Omental fat pad (tissue), 4 donors: ENCODE measurements around the gene SLC25A26. TPM values are rescaled to one million over a fixed set of nuclear protein-coding genes. Genes with fewer than 3 reads are reported as not detected.
"Not testable (repeated sequence)": the region's sequence is repeated elsewhere in the genome, so short reads cannot be mapped to it uniquely, and the experiment has no call there.

ENCODE experiments used
- ATAC-seq: fragments of 150-250 bp; one replicate; pipeline ENCODE4 v1.9.1; 2016; ENCODE audit warnings: mild to moderate bottlenecking, moderate library complexity; ENCODE audit not compliant: low FRiP score
- DNase-seq: peaks from one replicate; pipeline ENCODE4 v3.0.0-alpha.2; 2019; ENCODE audit warnings: low spot score
- total RNA-seq, 4 donors: library from RNA; depleted of rRNA; stranded (reverse); fragments of >200 nt; gene quantifications; one replicate each; pipeline ENCODE4 v1.1.0, GENCODE V29; 2016
- TF ChIP-seq, protein P1 (sequence below), 3 donors: fragments of 450-650 bp; IDR thresholded peaks; one replicate each; pipeline ENCODE4 v1.5.1; 2016 to 2017; ENCODE audit warnings: antibody characterized with exemption in 3 of 3, mild to moderate bottlenecking in 3 of 3, moderate library complexity in 2 of 3

SLC25A26 gene
- total RNA-seq, 4 donors from 2014 or later, result 19.2 to 26.4 (median 23.0) TPM

DNA sequence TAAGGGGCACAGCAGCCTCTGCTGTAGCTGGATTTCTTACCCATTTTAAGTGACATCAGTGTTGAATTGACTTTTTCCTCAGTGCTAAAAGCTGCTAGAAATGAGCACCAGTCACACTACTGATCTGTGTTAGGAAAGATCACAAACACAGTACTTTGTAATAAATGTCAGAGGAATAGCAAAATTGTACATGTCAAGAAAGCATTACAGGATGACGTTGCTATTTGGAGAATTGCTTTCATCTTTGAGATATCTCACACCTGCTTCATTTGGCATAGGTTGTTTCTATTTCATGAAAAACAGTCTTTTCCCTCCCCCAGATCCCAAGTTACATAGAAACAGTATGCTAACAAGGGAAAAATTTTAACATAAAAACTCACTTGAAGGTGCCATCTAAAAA, 77.8 kb downstream of the SLC25A26 start:
- ATAC-seq, result no peak
- no peak for DNase-seq
- TF ChIP-seq, protein P1, sequence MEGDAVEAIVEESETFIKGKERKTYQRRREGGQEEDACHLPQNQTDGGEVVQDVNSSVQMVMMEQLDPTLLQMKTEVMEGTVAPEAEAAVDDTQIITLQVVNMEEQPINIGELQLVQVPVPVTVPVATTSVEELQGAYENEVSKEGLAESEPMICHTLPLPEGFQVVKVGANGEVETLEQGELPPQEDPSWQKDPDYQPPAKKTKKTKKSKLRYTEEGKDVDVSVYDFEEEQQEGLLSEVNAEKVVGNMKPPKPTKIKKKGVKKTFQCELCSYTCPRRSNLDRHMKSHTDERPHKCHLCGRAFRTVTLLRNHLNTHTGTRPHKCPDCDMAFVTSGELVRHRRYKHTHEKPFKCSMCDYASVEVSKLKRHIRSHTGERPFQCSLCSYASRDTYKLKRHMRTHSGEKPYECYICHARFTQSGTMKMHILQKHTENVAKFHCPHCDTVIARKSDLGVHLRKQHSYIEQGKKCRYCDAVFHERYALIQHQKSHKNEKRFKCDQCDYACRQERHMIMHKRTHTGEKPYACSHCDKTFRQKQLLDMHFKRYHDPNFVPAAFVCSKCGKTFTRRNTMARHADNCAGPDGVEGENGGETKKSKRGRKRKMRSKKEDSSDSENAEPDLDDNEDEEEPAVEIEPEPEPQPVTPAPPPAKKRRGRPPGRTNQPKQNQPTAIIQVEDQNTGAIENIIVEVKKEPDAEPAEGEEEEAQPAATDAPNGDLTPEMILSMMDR (IDR thresholded peaks at IDR 0.05), result no peak

DNA sequence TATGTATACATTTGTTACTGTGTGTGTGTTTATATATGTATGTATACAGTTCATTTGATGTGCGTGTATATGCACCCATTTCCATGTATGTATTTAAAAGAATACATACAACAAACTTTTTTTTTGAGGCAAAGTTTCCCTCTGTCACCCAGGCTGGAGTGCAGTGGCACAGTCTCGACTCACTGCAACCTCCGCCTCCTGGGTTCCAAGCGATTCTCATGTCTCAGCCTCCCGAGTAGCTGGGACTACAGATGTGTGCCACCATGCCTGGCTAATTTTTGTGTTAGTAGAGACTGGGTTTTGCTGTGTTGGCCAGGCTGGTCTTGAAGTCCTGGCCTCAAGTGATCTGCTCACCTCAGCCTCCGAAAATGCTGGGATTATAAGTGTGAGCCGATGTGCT, 78.3 kb downstream of the SLC25A26 start:
- not testable (repeated sequence) for ATAC-seq

GRCh38 chr3:66299891-66300290, 79.1 kb downstream of the SLC25A26 start:
- TF ChIP-seq, protein P1 (IDR thresholded peaks at IDR 0.05), result no peak
- ATAC-seq (no peak), DNase-seq (no peak)

More for the DNA sequence above, 78.3 kb downstream of the SLC25A26 start:
- not testable (repeated sequence) for DNase-seq

DNA sequence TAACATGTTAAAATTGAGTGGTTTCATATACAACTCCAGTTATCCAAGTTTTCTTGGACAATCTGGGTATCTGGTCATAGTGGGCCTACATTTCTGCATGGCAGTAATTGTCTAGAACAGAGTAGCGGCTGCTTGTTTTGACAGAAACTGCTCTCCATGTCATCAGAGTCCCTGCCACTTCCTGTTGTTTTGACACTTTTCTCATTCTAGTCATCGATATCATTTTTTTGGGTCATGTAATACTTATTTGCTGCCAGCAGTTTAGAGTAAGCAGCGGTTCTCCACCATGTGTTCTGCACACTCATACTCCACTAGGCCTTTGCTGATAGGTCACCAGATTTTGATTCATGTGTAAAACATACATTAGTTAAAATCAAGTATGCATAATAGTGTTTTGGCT, 81.5 kb downstream of the SLC25A26 start:
- ATAC-seq (no peak), DNase-seq (no peak)
- TF ChIP-seq, protein P1 (IDR thresholded peaks at IDR 0.05), result no peak

GRCh38 chr3:66303491-66303901, 82.7 kb downstream of the SLC25A26 start:
- DNase-seq (no peak), ATAC-seq (no peak)
- TF ChIP-seq, protein P1 (IDR thresholded peaks at IDR 0.05), result no peak

- TF ChIP-seq, protein P1 (IDR thresholded peaks at IDR 0.05), result no peak
- ATAC-seq (no peak), DNase-seq (no peak)
Measured at GRCh38 chr3:66304293-66304692, 83.5 kb downstream of the SLC25A26 start.

- not testable (repeated sequence) for ATAC-seq, DNase-seq
Measured at GRCh38 chr3:66306086-66306485, 85.3 kb downstream of the SLC25A26 start.

- not testable (repeated sequence) for DNase-seq, ATAC-seq
Measured at GRCh38 chr3:66306991-66307390, 86.2 kb downstream of the SLC25A26 start.

DNA sequence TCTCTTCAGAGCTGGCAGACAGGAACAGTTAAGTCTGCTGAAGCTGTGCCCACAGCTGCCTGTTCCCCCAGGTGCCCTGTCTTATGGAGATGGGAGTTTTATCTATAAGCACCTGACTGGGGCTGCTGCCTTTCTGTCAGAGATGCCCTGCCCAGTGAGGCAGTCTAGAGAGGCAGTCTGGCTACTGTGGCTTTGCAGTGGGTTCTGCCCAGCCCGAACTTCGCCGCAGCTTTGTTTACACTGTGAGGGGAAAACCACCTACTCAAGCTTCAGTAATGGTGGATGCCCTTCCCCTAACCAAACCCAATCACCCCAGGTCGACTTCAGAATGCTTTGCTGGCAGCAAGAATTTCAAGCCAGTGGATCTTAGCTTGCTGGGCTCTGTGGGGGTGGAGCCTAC, 91.2 kb downstream of the SLC25A26 start:
- no peak for ATAC-seq
- no peak for DNase-seq
- TF ChIP-seq, protein P1 (IDR thresholded peaks at IDR 0.05), result no peak
